Measurements from ENCODE around the gene CLDN14.

The CLDN14 gene

DNA sequence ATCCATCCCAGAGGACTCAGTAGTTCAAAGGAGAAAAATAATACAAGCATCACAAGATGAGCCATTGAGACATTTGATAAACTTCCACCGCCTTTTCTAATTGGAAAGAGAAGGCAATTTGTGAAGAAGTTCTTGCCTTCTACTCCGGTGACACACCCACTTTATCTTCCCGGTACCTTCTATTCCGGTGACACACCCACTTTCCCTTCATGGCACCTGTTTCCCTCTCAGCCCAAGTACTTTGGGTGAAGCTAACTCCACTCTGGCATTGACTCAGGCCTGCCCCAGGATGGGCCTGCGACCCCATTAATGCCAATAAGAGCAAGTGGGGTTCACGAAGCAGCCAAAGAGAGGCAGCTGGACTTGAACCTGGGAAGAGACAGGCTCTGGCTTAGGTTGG lies 38.2 kb downstream of the CLDN14 start:
- TF ChIP-seq, protein P1, sequence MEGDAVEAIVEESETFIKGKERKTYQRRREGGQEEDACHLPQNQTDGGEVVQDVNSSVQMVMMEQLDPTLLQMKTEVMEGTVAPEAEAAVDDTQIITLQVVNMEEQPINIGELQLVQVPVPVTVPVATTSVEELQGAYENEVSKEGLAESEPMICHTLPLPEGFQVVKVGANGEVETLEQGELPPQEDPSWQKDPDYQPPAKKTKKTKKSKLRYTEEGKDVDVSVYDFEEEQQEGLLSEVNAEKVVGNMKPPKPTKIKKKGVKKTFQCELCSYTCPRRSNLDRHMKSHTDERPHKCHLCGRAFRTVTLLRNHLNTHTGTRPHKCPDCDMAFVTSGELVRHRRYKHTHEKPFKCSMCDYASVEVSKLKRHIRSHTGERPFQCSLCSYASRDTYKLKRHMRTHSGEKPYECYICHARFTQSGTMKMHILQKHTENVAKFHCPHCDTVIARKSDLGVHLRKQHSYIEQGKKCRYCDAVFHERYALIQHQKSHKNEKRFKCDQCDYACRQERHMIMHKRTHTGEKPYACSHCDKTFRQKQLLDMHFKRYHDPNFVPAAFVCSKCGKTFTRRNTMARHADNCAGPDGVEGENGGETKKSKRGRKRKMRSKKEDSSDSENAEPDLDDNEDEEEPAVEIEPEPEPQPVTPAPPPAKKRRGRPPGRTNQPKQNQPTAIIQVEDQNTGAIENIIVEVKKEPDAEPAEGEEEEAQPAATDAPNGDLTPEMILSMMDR (IDR thresholded peaks at IDR 0.05): no peak

- TF ChIP-seq, protein P1 (IDR thresholded peaks at IDR 0.05): no peak
Observed at GRCh38 chr21:36437745-36438128, 42.2 kb downstream of the CLDN14 start.

DNA sequence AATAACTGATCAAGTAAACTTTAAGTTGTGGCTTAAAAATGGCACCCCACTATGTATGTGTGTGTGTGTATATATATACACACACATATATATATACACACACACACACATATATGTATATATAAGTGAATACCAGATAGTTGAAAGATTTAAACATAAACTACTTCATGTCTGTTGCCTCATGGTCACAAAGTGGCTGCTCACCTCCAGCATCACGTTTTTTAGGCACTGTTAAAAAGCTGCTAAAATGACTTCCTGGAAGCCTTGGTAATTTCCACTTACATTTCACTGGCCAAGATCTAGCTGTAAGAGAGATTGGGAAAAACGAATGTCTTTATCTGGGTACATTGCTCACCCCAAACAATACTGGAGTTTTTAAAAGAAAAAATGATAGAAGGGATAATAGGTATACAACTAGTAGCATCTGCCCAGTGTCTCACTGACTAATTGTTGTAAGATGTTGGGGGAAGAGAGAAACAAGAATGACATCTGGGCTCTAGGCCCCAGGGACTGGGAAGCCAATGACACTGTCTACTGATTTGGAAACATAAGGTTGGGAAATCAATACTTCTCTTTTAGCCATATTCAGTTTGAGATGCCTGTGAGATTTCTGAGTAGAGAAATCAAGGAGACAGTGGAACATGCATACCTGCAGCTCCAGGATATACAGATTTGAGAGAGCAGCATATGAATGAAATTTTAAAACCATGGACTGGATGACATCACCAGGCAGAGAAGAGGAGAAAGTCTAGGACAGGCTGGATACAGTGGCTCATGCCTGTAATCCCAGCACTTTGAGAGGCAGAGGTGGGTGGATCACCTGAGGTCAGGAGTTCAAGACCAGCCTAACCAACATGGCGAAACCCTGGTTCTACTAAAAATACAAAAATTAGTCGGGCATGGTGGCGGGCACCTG lies 42.8 kb downstream of the CLDN14 start:
- TF ChIP-seq, protein P1 (IDR thresholded peaks at IDR 0.05): no peak

- TF ChIP-seq, protein P1 (IDR thresholded peaks at IDR 0.05): no peak
Observed at GRCh38 chr21:36434144-36434543, 45.8 kb downstream of the CLDN14 start.

- TF ChIP-seq, protein P1 (IDR thresholded peaks at IDR 0.05): no peak
Observed at GRCh38 chr21:36433059-36433709, 46.7 kb downstream of the CLDN14 start.

GRCh38 chr21:36431252-36431651 lies 48.7 kb downstream of the CLDN14 start:
- TF ChIP-seq, protein P1 (IDR thresholded peaks at IDR 0.05): no peak

- TF ChIP-seq, protein P1 (IDR thresholded peaks at IDR 0.05): no peak
Observed at GRCh38 chr21:36430841-36431240, 49.1 kb downstream of the CLDN14 start.
